ENCODE results near the gene CCDC148.

The CCDC148 gene

DNA sequence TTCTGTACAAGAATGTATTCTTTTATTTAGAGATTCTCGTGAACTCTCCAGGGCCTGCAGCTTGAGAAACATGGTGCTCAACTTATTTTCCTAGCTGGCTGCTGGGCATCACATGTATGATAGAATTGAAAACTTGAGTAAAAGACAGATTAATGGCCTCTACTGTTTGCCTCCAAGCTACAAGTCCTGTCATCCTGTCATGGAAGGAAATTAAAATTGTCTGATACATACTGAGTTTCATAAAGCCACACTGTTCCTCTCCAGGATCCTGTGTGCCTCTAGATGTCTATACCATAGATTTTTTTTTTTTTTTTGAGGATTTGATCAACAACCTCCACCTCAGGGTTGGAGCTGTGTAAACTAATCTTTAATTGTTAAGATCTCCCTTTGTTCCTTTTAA, 316.4 kb downstream of the CCDC148 start:
- no peak for FAIRE-seq
- DNase-seq (ENCODE audit: extremely low spot score, insufficient read length, low read depth) = no peak

- FAIRE-seq (no peak), DNase-seq (ENCODE audit: extremely low spot score, insufficient read length, low read depth) (no peak)
These were observed 318.3 kb downstream of the CCDC148 start for GRCh38 chr2:158138255-158138654.

GRCh38 chr2:158135096-158135495, 321.5 kb downstream of the CCDC148 start:
- DNase-seq (ENCODE audit: extremely low spot score, insufficient read length, low read depth) = no peak
- FAIRE-seq = no peak

DNA sequence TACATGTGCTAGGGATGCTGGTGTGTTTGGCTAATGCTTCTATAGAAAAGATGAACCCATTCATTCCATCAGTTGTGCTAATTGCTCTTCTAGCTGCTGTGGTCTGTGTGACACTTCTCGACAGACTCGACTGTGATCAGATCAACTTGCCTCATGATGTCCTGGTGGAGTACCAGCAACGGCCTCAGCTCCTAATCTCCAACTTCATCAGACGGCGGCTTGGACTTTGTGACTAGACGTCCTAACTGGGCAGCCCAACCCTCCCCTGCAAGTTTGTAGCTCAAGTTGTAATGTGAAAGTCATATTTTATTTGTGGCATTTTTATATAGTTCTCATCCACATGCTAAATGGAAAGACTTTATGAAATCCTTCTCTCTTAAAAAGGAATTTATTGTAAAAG, 321.9 kb downstream of the CCDC148 start:
- DNase-seq (ENCODE audit: extremely low spot score, insufficient read length, low read depth) (no peak), FAIRE-seq (no peak)

DNA sequence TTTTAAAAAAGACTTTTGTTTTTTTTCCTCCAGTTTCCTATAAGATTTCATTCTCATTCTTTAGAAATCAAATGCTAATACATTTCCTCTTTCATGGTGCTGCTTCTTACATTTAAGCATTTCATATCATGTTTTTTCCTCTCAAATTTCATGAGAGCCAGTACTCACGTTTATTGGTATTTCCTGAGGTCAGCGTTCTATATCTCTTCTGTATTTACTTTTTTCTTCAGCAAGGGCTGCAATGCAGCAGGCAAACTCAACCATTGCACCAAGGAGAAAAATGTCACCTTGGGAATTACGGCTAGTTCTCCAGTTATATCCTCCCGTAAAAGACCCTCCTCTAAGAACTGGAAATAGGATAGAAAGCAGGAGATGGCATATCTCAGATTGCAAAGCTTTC, 322.5 kb downstream of the CCDC148 start:
- DNase-seq (ENCODE audit: extremely low spot score, insufficient read length, low read depth) (no peak), FAIRE-seq (no peak)

- DNase-seq (ENCODE audit: extremely low spot score, insufficient read length, low read depth) = no peak
- FAIRE-seq = no peak
These were observed 324.5 kb downstream of the CCDC148 start for GRCh38 chr2:158131919-158132566.

DNA sequence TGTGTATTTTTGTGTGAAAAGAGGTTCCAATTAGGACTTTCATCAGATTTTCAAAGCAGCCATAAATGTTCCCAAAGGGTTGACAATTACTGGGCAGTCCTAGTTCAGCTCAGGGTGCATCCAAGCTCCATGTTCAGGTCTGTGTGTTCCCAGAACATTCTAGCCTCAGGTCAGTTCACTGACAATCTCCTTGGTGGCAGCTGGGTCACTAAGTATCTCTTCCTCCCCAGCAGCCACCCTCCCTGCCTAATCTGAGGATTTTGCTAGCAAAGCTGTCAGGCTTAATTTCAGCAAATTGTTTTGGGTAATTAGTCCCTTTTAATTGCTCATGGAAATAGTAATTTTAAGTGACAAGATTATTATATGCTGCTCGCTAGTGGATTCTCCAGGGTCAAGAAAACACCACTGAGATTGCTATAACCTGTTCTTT, 325.1 kb downstream of the CCDC148 start:
- no peak for FAIRE-seq
- no peak for DNase-seq (ENCODE audit: extremely low spot score, insufficient read length, low read depth)

DNA sequence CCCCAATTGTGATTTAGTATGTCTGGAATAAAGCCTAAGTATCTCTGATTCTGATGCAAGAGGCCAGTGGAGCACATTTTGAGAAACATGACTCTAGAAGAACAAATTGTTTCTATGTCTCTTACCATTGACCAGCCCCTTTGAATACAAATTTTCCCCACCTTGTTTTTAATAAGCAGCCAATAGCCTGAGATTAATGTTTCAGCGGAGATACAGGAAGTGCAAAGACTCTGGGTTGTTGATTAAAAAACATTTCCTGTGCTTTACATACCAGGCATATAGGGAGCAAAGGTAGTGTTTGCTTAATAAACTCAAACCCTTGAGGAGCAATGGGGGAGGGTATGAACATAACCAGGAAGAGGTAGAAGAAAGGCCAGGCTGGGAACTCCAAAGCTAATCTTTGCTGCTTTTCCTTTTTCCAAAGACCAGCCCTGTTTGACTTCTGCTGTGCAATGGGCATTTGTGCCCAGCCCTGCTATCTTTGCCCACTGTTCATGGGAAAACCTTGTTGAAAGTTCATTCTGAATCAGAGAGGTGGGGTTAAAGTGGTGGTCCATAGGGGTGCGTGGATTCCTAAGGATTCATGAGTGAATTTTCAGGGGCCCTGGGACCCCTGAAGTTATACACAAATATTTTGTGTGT, 325.6 kb downstream of the CCDC148 start:
- FAIRE-seq (peak; percentile 38), DNase-seq (ENCODE audit: extremely low spot score, insufficient read length, low read depth) (no peak)

DNA sequence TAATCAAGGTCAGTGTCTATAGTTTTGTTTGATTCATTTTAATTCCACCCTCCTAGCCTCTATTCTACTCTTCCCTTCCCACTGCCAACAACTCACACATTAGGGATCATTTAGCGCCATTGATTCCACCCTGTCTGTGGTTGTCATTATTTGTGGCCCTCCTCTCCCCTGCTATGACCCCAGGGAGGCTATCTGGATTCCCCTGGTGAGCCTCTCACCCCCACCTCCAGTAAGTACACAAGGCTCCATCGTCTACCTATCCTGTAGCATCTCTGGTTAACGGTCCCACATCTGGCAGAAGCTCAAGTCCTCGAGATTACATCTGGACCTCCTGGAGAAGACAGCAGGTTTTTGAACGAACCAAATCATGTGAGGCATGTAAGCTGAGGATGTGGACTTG, 327.5 kb downstream of the CCDC148 start:
- DNase-seq (ENCODE audit: extremely low spot score, insufficient read length, low read depth) = no peak
- FAIRE-seq = no peak

DNA sequence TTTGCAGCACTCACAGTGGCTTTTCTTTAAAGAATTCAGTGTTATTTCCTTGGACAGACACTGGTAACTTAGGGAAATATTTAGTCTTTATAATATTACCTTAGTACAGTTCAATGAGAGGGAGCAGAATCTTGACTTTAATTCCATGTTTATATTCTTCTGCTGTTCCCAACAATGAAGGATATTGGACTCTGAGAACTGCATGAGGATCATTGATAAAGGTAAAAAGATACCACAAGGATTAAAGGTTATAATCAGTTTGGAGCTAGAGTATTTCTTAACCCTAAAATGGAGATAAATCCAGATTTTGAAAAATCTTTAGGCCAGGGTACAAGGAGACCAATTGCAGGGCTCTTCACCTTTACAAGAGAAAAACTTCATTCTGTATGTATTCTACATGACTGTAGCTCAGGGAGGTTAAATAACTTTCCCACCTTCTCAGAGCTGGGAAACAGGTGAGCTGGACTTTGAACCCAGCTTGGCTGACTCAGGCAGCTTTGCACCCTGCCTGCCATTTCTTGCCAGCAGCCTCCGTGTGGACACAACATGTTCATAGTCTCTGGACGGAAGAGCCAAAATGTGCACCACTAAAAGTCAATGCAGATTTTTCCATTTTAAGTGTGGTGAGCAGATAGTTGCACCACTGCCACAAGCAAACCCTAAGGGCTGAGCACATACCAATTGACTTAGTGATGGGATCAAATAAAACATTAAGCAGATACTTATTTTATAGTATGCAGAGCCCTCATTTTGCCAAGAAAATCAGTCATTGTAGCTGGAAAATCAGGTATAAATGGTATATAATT, 328.2 kb downstream of the CCDC148 start:
- no peak for FAIRE-seq
- no peak for DNase-seq (ENCODE audit: extremely low spot score, insufficient read length, low read depth)

GRCh38 chr2:158127380-158127804, 329.2 kb downstream of the CCDC148 start:
- no peak for DNase-seq (ENCODE audit: extremely low spot score, insufficient read length, low read depth)
- no peak for FAIRE-seq

GRCh38 chr2:158125756-158126498, 330.6 kb downstream of the CCDC148 start:
- FAIRE-seq (no peak), DNase-seq (ENCODE audit: extremely low spot score, insufficient read length, low read depth) (no peak)

GRCh38 chr2:158124896-158125295, 331.7 kb downstream of the CCDC148 start:
- DNase-seq (ENCODE audit: extremely low spot score, insufficient read length, low read depth) (no peak), FAIRE-seq (no peak)

Data from GM18507 (cell line).